ENCODE data around the gene RNF213.

GRCh38 chr17:80427366-80428282 is 167.0 kb downstream of the RNF213 start:
- no peak for TF ChIP-seq GATA3 (IDR thresholded peaks at IDR 0.05; ENCODE audit: low read depth, low read length)
- no peak for TF ChIP-seq GATA2 (IDR thresholded peaks at IDR 0.05; ENCODE audit: low read depth, low read length)
